Gastrocnemius medialis (tissue), 4 donors: Measurements from ENCODE around the gene PML.

Experiments
- CTCF ChIP-seq, 5 experiments: fragments of 450-650 bp in 3 of 5; fragments of 200-600 bp in 2 of 5; sonication (generic) in 2 of 5; IDR thresholded peaks in 4 of 5; conservative IDR thresholded peaks in 1 of 5; 1 replicate in 4 of 5; 2 replicates in 1 of 5; pipeline ENCODE4 v1.5.1; 2016 to 2019; ENCODE audit warnings: antibody characterized with exemption in 5 of 5, mild to moderate bottlenecking in 3 of 5, moderate library complexity in 3 of 5
- POLR2A ChIP-seq, 2 donors: fragments of 450-650 bp; IDR thresholded peaks; one replicate each; pipeline ENCODE4 v1.6.1; 2017; ENCODE audit warnings: antibody characterized with exemption in 2 of 2, mild to moderate bottlenecking in 2 of 2, moderate library complexity in 2 of 2

GRCh38 chr15:73994912-73995622 is 551 bp downstream of the PML start:
- TF ChIP-seq CTCF (IDR thresholded peaks at IDR 0.05 in 4 of 5, conservative IDR thresholded peaks at IDR 0.05 in 1 of 5) = no peak
- no peak for TF ChIP-seq POLR2A (IDR thresholded peaks at IDR 0.05)
